ENCODE data around the gene ATAT1. TPM values are rescaled to one million over a fixed set of nuclear protein-coding genes. Genes with fewer than 3 reads are reported as not detected.
A peak's percentile ranks its signal among the peaks of the same experiment; 100 is the strongest.

Gene ATAT1
- total and polyA plus RNA-seq, 10 donors = 2.4 to 9.7 (median 7.3) TPM

DNA sequence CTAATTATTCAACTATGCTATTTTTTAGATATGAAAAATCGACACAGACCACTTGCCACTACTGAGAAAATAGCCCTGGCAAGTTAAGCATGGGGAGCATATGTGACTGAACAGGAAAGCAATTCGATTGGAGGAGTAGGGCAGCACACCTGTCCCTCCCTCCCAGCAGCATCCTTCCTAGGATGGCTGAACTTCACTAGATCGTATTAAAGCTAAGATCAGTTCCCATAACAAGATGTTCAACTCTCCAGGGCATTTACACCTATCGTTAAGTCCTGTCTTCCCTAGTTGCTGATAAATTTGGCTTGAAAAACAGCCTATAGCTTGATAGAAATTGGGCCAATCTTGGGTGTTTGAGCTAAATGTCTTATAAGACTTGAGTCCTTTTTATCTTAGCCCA is 16.6 kb upstream of the ATAT1 start:
- Histone ChIP-seq H3K4me1 (peaks cover 25 to 90% (median 58%) of the 10 kb centered on the region in 6 donors), H3K36me3 (peaks cover 4 to 67% (median 46%) of the 10 kb centered on the region in 6 donors), H3K9me3 (no peaks in the 10 kb centered on the region), H3K4me3 (no peak overlapping the region), H3K27me3 (replicated peaks in 1 of 7) (no peaks in the 10 kb centered on the region), H3K27ac (peak overlapping the region in 3 of 8 donors; percentile 25 to 98 (median 58))
- TF ChIP-seq, protein P1, sequence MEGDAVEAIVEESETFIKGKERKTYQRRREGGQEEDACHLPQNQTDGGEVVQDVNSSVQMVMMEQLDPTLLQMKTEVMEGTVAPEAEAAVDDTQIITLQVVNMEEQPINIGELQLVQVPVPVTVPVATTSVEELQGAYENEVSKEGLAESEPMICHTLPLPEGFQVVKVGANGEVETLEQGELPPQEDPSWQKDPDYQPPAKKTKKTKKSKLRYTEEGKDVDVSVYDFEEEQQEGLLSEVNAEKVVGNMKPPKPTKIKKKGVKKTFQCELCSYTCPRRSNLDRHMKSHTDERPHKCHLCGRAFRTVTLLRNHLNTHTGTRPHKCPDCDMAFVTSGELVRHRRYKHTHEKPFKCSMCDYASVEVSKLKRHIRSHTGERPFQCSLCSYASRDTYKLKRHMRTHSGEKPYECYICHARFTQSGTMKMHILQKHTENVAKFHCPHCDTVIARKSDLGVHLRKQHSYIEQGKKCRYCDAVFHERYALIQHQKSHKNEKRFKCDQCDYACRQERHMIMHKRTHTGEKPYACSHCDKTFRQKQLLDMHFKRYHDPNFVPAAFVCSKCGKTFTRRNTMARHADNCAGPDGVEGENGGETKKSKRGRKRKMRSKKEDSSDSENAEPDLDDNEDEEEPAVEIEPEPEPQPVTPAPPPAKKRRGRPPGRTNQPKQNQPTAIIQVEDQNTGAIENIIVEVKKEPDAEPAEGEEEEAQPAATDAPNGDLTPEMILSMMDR (IDR thresholded peaks at IDR 0.05 in 8 of 11, conservative IDR thresholded peaks at IDR 0.05 in 3 of 11) = no peak
- TF ChIP-seq POLR2AphosphoS5 (IDR thresholded peaks at IDR 0.05) = peak in 1 of 3 donors; percentile 49
- intact Hi-C loops (cut with DNase I; ENCODE audit: low total_unique reads) = loop anchor here (10.0 kb wide), 1 partner anchor 115 kb away; the partner anchor contains the start of gene TUBB
- no peak for DNase-seq
- WGBS, 5 donors = 69 to 92% (median 78%) methylated on average over 4 of the region's 4 CpGs

DNA sequence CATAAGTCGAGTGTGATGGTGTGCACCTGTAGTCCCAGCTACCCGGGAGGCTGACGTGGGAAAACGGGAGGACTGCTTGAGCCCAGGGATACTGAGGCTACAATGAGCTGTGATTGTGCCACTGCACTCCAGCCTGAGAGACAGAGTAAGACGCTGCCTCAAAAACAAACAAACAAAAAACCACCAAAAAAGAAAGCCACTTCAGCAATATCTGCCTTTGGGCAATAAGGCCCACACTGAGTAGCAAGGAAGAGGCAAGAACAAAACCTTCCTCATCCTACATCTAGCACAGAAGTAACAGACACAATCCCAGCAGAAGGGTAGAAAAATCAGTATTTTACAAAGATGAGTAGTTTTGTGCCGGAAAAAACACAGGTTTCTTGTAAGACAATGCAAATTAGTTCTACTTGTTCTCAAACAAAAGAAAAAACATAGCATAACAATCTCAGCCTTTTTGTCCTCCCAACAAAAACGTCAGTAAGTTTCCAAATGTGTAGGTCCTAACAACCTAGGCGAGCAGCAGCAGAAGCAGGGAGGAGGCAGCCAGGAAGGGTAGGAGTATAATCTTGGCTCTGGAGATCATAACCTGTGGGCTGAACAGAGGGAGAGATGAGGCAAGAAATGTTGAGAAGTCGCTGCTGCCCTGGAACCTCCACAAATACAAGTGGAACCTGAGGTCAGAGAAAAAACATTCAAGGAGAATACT is 15.4 kb upstream of the ATAT1 start:
- H3K9me3 ChIP-seq = no peaks in the 10 kb centered on the region
- DNase-seq = no peak
- H3K4me1 ChIP-seq = peaks cover 25 to 85% (median 58%) of the 10 kb centered on the region in 6 donors
- TF ChIP-seq, protein P1 (IDR thresholded peaks at IDR 0.05 in 8 of 11, conservative IDR thresholded peaks at IDR 0.05 in 3 of 11) = no peak
- peak in 2 of 3 donors; percentile 49 to 51 for TF ChIP-seq POLR2AphosphoS5 (IDR thresholded peaks at IDR 0.05)
- intact Hi-C loops (cut with DNase I; ENCODE audit: low total_unique reads) = loop anchor here (10.0 kb wide), 1 partner anchor 113 kb away; the partner anchor contains the start of gene TUBB
- 80 to 89% (median 85%) methylated on average over 9 of the region's 9 CpGs for WGBS, 5 donors
- no peak overlapping the region for H3K4me3 ChIP-seq
- peak overlapping the region in 4 of 8 donors; percentile 2 to 98 (median 40) for H3K27ac ChIP-seq
- peaks cover 4 to 60% (median 36%) of the 10 kb centered on the region in 6 donors for H3K36me3 ChIP-seq
- no peaks in the 10 kb centered on the region for H3K27me3 ChIP-seq (replicated peaks in 1 of 7)

DNA sequence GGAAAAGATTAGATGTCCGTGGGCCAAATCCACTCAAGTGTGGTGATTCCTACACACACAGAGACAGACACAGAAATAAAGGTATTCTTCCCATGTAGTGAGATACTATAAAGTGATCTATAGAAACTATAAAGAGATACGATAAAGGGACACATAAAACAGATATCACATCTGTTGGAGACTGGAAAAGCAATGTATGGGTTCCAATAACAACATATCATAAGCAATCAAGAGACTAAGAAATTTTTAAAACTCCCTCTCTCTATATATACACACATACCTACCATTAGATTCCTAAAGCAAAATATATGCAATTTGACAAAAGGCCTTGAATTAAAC is 14.8 kb upstream of the ATAT1 start:
- no peaks in the 10 kb centered on the region for H3K9me3 ChIP-seq
- peaks cover 25 to 80% (median 58%) of the 10 kb centered on the region in 6 donors for H3K4me1 ChIP-seq
- no peaks in the 10 kb centered on the region for H3K27me3 ChIP-seq (replicated peaks in 1 of 7)
- peaks cover 2 to 60% (median 36%) of the 10 kb centered on the region in 6 donors for H3K36me3 ChIP-seq
- no peak for TF ChIP-seq POLR2AphosphoS5 (IDR thresholded peaks at IDR 0.05)
- TF ChIP-seq, protein P1 (IDR thresholded peaks at IDR 0.05 in 8 of 11, conservative IDR thresholded peaks at IDR 0.05 in 3 of 11) = no peak
- no peak for TF ChIP-seq POLR2A (IDR thresholded peaks at IDR 0.05)
- peak overlapping the region in 3 of 8 donors; percentile 58 to 98 (median 96) for H3K27ac ChIP-seq
- DNase-seq = no peak
- no peak overlapping the region for H3K4me3 ChIP-seq
- 81 to 91% (median 84%) methylated on average over 2 of the region's 2 CpGs for WGBS, 5 donors
- intact Hi-C loops (cut with DNase I; ENCODE audit: low total_unique reads) = loop anchor here (10.0 kb wide), 1 partner anchor 113 kb away; the partner anchor contains the start of gene TUBB

- TF ChIP-seq POLR2AphosphoS5 (IDR thresholded peaks at IDR 0.05) (no peak), POLR2A (IDR thresholded peaks at IDR 0.05) (no peak)
- TF ChIP-seq, protein P1 (IDR thresholded peaks at IDR 0.05 in 8 of 11, conservative IDR thresholded peaks at IDR 0.05 in 3 of 11) = no peak
- H3K27ac ChIP-seq = peak overlapping the region in 5 of 8 donors; percentile 94 to 98 (median 96)
- intact Hi-C loops (cut with DNase I; ENCODE audit: low total_unique reads) = loop anchor here (10.0 kb wide), 1 partner anchor 113 kb away; the partner anchor contains the start of gene TUBB
- H3K4me1 ChIP-seq = peaks cover 25 to 76% (median 58%) of the 10 kb centered on the region in 6 donors
- DNase-seq = no peak
- H3K27me3 ChIP-seq (replicated peaks in 1 of 7) = no peaks in the 10 kb centered on the region
- 80 to 89% (median 82%) methylated on average over 1 of the region's 1 CpG for WGBS, 5 donors
- no peak overlapping the region for H3K4me3 ChIP-seq
- H3K9me3 ChIP-seq = no peaks in the 10 kb centered on the region
- peaks cover 2 to 58% (median 33%) of the 10 kb centered on the region in 6 donors for H3K36me3 ChIP-seq
These were observed 14.5 kb upstream of the ATAT1 start for GRCh38 chr6:30612213-30612612.

All from spleen (tissue), 11 donors.